Measurements from ENCODE around the gene SOX3.

GRCh38 chrX:140475025-140475424 is 29.8 kb downstream of the SOX3 start:
- TF ChIP-seq EZH2 (IDR thresholded peaks at IDR 0.05) (no peak), POLR2AphosphoS5 (IDR thresholded peaks at IDR 0.05; ENCODE audit: borderline replicate concordance, low read depth, low read length) (no peak), FOXP2 (optimal IDR thresholded peaks at IDR 0.05; ENCODE audit: control extremely low read depth, extremely low read length, insufficient read depth) (no peak)

Data from SK-N-MC (cell line).